C4-2B (cell line): ENCODE measurements around the gene CNIH1.
A peak's percentile ranks its signal among the peaks of the same experiment; 100 is the strongest.

Experiments
- H3K27ac ChIP-seq: fragments of 450-650 bp; 2 replicates; pipeline ENCODE4 v1.5.1; 2017
- CTCF ChIP-seq: fragments of 450-650 bp; conservative IDR thresholded peaks from 2 replicates; pipeline ENCODE4 v1.5.1; 2017; ENCODE audit warnings: mild to moderate bottlenecking
- ZFX ChIP-seq: fragments of 450-650 bp; IDR thresholded peaks from 2 replicates; pipeline ENCODE4 v1.6.1; 2017

The CNIH1 gene

GRCh38 chr14:54451961-54452360, 10.8 kb upstream of the CNIH1 start:
- no peak for TF ChIP-seq ZFX
- TF ChIP-seq CTCF, result no peak
- H3K27ac ChIP-seq, result no peak overlapping the region

- TF ChIP-seq ZFX, result no peak
- TF ChIP-seq CTCF, result no peak
- no peak overlapping the region for H3K27ac ChIP-seq
These were observed 10.0 kb upstream of the CNIH1 start for GRCh38 chr14:54451121-54451601.

- TF ChIP-seq ZFX, result no peak
- TF ChIP-seq CTCF, result no peak
These were observed 9.4 kb upstream of the CNIH1 start for GRCh38 chr14:54450535-54450934.

GRCh38 chr14:54447231-54447692, 6.1 kb upstream of the CNIH1 start:
- no peak for TF ChIP-seq CTCF
- TF ChIP-seq ZFX, result no peak
- H3K27ac ChIP-seq, result no peak overlapping the region

More at GRCh38 chr14:54450535-54450934, 9.4 kb upstream of the CNIH1 start:
- no peak overlapping the region for H3K27ac ChIP-seq

GRCh38 chr14:54446161-54446693, 5.1 kb upstream of the CNIH1 start:
- H3K27ac ChIP-seq, result no peak overlapping the region
- no peak for TF ChIP-seq ZFX
- no peak for TF ChIP-seq CTCF

GRCh38 chr14:54444681-54445080, 3.5 kb upstream of the CNIH1 start:
- no peak overlapping the region for H3K27ac ChIP-seq
- TF ChIP-seq CTCF (no peak), ZFX (no peak)

GRCh38 chr14:54443981-54444380, 2.8 kb upstream of the CNIH1 start:
- TF ChIP-seq CTCF, result no peak
- no peak for TF ChIP-seq ZFX
- no peak overlapping the region for H3K27ac ChIP-seq

- H3K27ac ChIP-seq, result peak overlapping the region; percentile 3
These were observed 1.8 kb upstream of the CNIH1 start for GRCh38 chr14:54442961-54443360.
